ENCODE data around the gene MICAL2.

MICAL2 gene

GRCh38 chr11:12292766-12293165, 182.4 kb downstream of the MICAL2 start:
- no peak overlapping the region for H3K27ac ChIP-seq
- no peak for TF ChIP-seq CTCF (IDR thresholded peaks at IDR 0.05)
- no peaks in the 10 kb centered on the region for H3K9me3 ChIP-seq
- H3K4me1 ChIP-seq (ENCODE audit: control insufficient read depth in 1 of 2, insufficient read depth in 1 of 2, low read depth in 1 of 2, low read length in 1 of 2): peaks cover 0 to 5% of the 10 kb centered on the region in 2 experiments
- H3K27me3 ChIP-seq: peaks cover 5% of the 10 kb centered on the region
- no peaks in the 10 kb centered on the region for H3K36me3 ChIP-seq
- no peak overlapping the region for H3K4me3 ChIP-seq (ENCODE audit: low read depth in 1 of 2, low read length in 1 of 2)

GRCh38 chr11:12293486-12293885, 183.1 kb downstream of the MICAL2 start:
- H3K9me3 ChIP-seq: peaks cover 4% of the 10 kb centered on the region
- no peak overlapping the region for H3K27ac ChIP-seq
- H3K36me3 ChIP-seq: no peaks in the 10 kb centered on the region
- no peak overlapping the region for H3K4me3 ChIP-seq (ENCODE audit: low read depth in 1 of 2, low read length in 1 of 2)
- no peak for TF ChIP-seq CTCF (IDR thresholded peaks at IDR 0.05)
- H3K4me1 ChIP-seq (ENCODE audit: control insufficient read depth in 1 of 2, insufficient read depth in 1 of 2, low read depth in 1 of 2, low read length in 1 of 2): peaks cover 0 to 5% of the 10 kb centered on the region in 2 experiments
- H3K27me3 ChIP-seq: peaks cover 5% of the 10 kb centered on the region

- Histone ChIP-seq H3K9me3 (peaks cover 8% of the 10 kb centered on the region), H3K27me3 (peaks cover 5% of the 10 kb centered on the region), H3K36me3 (no peaks in the 10 kb centered on the region), H3K27ac (no peak overlapping the region), H3K4me1 (ENCODE audit: control insufficient read depth in 1 of 2, insufficient read depth in 1 of 2, low read depth in 1 of 2, low read length in 1 of 2) (peaks cover 0 to 5% of the 10 kb centered on the region in 2 experiments), H3K4me3 (ENCODE audit: low read depth in 1 of 2, low read length in 1 of 2) (no peak overlapping the region)
- TF ChIP-seq CTCF (IDR thresholded peaks at IDR 0.05): no peak
Observed at GRCh38 chr11:12294613-12295012, 184.2 kb downstream of the MICAL2 start.

GRCh38 chr11:12295943-12296342, 185.6 kb downstream of the MICAL2 start:
- Histone ChIP-seq H3K27me3 (peaks cover 5% of the 10 kb centered on the region), H3K9me3 (peaks cover 8% of the 10 kb centered on the region), H3K36me3 (no peaks in the 10 kb centered on the region), H3K4me3 (ENCODE audit: low read depth in 1 of 2, low read length in 1 of 2) (no peak overlapping the region), H3K4me1 (ENCODE audit: control insufficient read depth in 1 of 2, insufficient read depth in 1 of 2, low read depth in 1 of 2, low read length in 1 of 2) (no peaks in the 10 kb centered on the region), H3K27ac (no peak overlapping the region)
- TF ChIP-seq CTCF (IDR thresholded peaks at IDR 0.05): no peak

GRCh38 chr11:12298610-12299009, 188.2 kb downstream of the MICAL2 start:
- Histone ChIP-seq H3K4me3 (ENCODE audit: low read depth in 1 of 2, low read length in 1 of 2) (no peak overlapping the region), H3K9me3 (peaks cover 8% of the 10 kb centered on the region), H3K36me3 (no peaks in the 10 kb centered on the region), H3K27me3 (peaks cover 5% of the 10 kb centered on the region), H3K27ac (no peak overlapping the region), H3K4me1 (ENCODE audit: control insufficient read depth in 1 of 2, insufficient read depth in 1 of 2, low read depth in 1 of 2, low read length in 1 of 2) (no peaks in the 10 kb centered on the region)
- TF ChIP-seq CTCF (IDR thresholded peaks at IDR 0.05): no peak

GRCh38 chr11:12301379-12301778, 191.0 kb downstream of the MICAL2 start:
- H3K27ac ChIP-seq: no peak overlapping the region
- no peak for TF ChIP-seq CTCF (IDR thresholded peaks at IDR 0.05)
- peaks cover 7% of the 10 kb centered on the region for H3K27me3 ChIP-seq
- H3K4me1 ChIP-seq (ENCODE audit: control insufficient read depth in 1 of 2, insufficient read depth in 1 of 2, low read depth in 1 of 2, low read length in 1 of 2): no peaks in the 10 kb centered on the region
- no peaks in the 10 kb centered on the region for H3K36me3 ChIP-seq
- H3K9me3 ChIP-seq: peaks cover 8% of the 10 kb centered on the region
- H3K4me3 ChIP-seq (ENCODE audit: low read depth in 1 of 2, low read length in 1 of 2): no peak overlapping the region

Measured in neutrophil (primary cell).